ENCODE results near the gene RPS21. TPM values are rescaled to one million over a fixed set of nuclear protein-coding genes. Genes with fewer than 3 reads are reported as not detected.
A peak's percentile ranks its signal among the peaks of the same experiment; 100 is the strongest.

The RPS21 gene
- total RNA-seq (1,000 to 10,000 TPM in 8 of 9 donors, 100 to 1,000 TPM in 1; 725 to 4,794 (median 1,551) TPM), polyA plus RNA-seq (1,000 to 10,000 TPM in 2 of 3 donors, 100 to 1,000 TPM in 1; 438 to 3,024 (median 2,274) TPM)
- long read RNA-seq, donor 1, transcript RPS21-201 (6 exons, 344 nt) = major isoform, 523 of 711 reads
- long read RNA-seq, donor 1, transcript RPS21-205 (5 exons, 429 nt) = minor isoform, 7 of 711 reads
- long read RNA-seq, donor 1, partial matches to known transcripts = 141 of 711 reads
- long read RNA-seq, donor 1, other reads (novel, unspliced or antisense) = 38 of 711 reads
- long read RNA-seq, donor 2, transcript RPS21-201 (6 exons, 344 nt) = major isoform, 225 of 307 reads
- long read RNA-seq, donor 2, transcript RPS21-205 (5 exons, 429 nt) = minor isoform, 14 of 307 reads
- long read RNA-seq, donor 2, partial matches to known transcripts = 59 of 307 reads
- long read RNA-seq, donor 2, other reads (novel, unspliced or antisense) = 6 of 307 reads
- long read RNA-seq, donor 3, transcript RPS21-205 (5 exons, 429 nt) = minor isoform, 10 of 353 reads
- long read RNA-seq, donor 3, transcript RPS21-201 (6 exons, 344 nt) = major isoform, 200 of 353 reads
- long read RNA-seq, donor 3, partial matches to known transcripts = 120 of 353 reads
- long read RNA-seq, donor 3, other reads (novel, unspliced or antisense) = 21 of 353 reads
- long read RNA-seq, donor 4, transcript RPS21-201 (6 exons, 344 nt) = major isoform, 340 of 446 reads
- long read RNA-seq, donor 4, partial matches to known transcripts = 89 of 446 reads
- long read RNA-seq, donor 4, other reads (novel, unspliced or antisense) = 14 of 446 reads
- long read RNA-seq, donor 5, transcript RPS21-201 (6 exons, 344 nt) = major isoform, 243 of 262 reads
- long read RNA-seq, donor 5, partial matches to known transcripts = 12 of 262 reads
- long read RNA-seq, donor 5, other reads (novel, unspliced or antisense) = 3 of 262 reads
- long read RNA-seq, donor 6, transcript RPS21-201 (6 exons, 344 nt) = major isoform, 458 of 592 reads
- long read RNA-seq, donor 6, partial matches to known transcripts = 114 of 592 reads
- long read RNA-seq, donor 6, other reads (novel, unspliced or antisense) = 18 of 592 reads
- long read RNA-seq, donor 7, transcript RPS21-205 (5 exons, 429 nt) = minor isoform, 7 of 283 reads
- long read RNA-seq, donor 7, transcript RPS21-201 (6 exons, 344 nt) = major isoform, 190 of 283 reads
- long read RNA-seq, donor 7, partial matches to known transcripts = 74 of 283 reads
- long read RNA-seq, donor 7, other reads (novel, unspliced or antisense) = 10 of 283 reads
- long read RNA-seq, donor 8, transcript RPS21-201 (6 exons, 344 nt) = major isoform, 321 of 410 reads
- long read RNA-seq, donor 8, transcript RPS21-205 (5 exons, 429 nt) = minor isoform, 9 of 410 reads
- long read RNA-seq, donor 8, partial matches to known transcripts = 55 of 410 reads
- long read RNA-seq, donor 8, other reads (novel, unspliced or antisense) = 22 of 410 reads
- long read RNA-seq, donor 9, transcript RPS21-201 (6 exons, 344 nt) = major isoform, 202 of 345 reads
- long read RNA-seq, donor 9, partial matches to known transcripts = 134 of 345 reads
- long read RNA-seq, donor 9, other reads (novel, unspliced or antisense) = 8 of 345 reads
- long read RNA-seq, donor 10, transcript RPS21-201 (6 exons, 344 nt) = major isoform, 57 of 108 reads
- long read RNA-seq, donor 10, partial matches to known transcripts = 49 of 108 reads
- long read RNA-seq, donor 10, other reads (novel, unspliced or antisense) = 0 of 108 reads

DNA sequence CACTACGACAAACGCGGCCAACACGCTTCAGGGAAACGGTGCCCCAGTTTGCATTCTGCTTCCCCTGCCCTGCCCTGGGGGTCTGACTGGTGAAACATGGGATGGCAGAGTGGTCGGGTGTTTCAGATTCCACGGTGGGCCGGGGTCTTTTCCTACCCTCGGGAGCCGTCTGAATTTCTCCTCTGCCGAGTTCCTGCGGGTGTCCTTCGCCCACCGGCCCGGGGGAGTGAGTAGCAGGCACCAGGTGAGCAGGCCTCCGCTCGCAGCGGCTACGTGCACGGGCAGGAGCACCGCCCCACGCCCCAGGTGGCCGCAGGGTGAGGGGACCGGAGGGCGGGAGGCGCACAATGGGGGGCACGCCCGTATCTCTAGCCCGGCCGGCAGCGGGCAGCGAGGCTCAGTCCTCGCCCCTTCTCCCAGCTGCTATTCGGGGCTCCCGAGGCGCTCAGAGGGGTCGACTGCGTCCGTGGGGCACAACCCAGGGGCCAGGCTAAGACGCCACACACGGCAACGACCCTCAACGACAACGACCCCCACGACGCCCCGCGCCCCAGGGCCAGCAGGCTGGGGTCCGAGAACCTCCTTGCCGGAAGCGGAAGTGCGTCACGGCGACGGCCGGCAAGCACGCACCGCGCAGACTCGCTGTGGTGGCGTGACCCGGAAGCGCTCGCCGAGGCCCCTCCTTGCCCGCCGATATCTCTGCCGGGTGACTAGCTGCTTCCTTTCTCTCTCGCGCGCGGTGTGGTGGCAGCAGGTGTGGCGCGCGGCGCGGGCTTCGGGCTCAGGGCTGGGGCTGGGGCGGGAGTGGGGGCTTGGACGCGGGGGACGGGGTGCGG, at the start of gene RPS21:
Gene RPS21, plus strand, starts transcription at position 721 of the 836 bp plus-strand sequence. CDS start 236 bp downstream, outside the sequence.
- Histone ChIP-seq H3K4me1 (replicated peaks in 1 of 2) (peaks cover 17 to 30% of the 10 kb centered on the region in 2 donors), H3K36me3 (replicated peaks in 1 of 2) (peaks cover 0 to 22% of the 10 kb centered on the region in 2 donors), H3K27me3 (no peaks in the 10 kb centered on the region), H3K9me3 (replicated peaks in 1 of 3) (no peaks in the 10 kb centered on the region), H3K4me3 (peak within 1 kb of the TSS; percentile 80 to 97 (median 88)), H3K27ac (peak within 1 kb of the TSS; percentile 54 to 91 (median 87))
- WGBS, 4 donors = 0 to 1% (median 1%) methylated on average over 14 to 83 of the region's 83 CpGs
- peak; percentile 92 to 97 (median 95) for DNase-seq
- intact Hi-C loops (cut with DNase I) = loop anchor here in 1 of 2 donors (5.0 kb wide), 1 partner anchor 34 kb away; no protein-coding TSS in a partner anchor
- no peak for TF ChIP-seq CTCF (IDR thresholded peaks at IDR 0.05)
- TF ChIP-seq POLR2A (IDR thresholded peaks at IDR 0.05) = peak; percentile 43 to 80

- Histone ChIP-seq H3K36me3 (replicated peaks in 1 of 2) (peaks cover 0 to 41% of the 10 kb centered on the region in 2 donors), H3K27ac (no peak overlapping the region), H3K9me3 (replicated peaks in 1 of 3) (no peaks in the 10 kb centered on the region), H3K4me1 (replicated peaks in 1 of 2) (no peaks in the 10 kb centered on the region), H3K4me3 (no peak overlapping the region), H3K27me3 (no peaks in the 10 kb centered on the region)
- no peak for DNase-seq
- intact Hi-C loops (cut with DNase I) = no loop called here
- 80 to 86% (median 85%) methylated on average over 10 to 34 of the region's 34 CpGs for WGBS, 4 donors
- TF ChIP-seq CTCF (IDR thresholded peaks at IDR 0.05) = no peak
- no peak for TF ChIP-seq POLR2A (IDR thresholded peaks at IDR 0.05)
Measured at GRCh38 chr20:62337558-62338293, 49.2 kb upstream of the RPS21 start.

- Histone ChIP-seq H3K27me3 (no peaks in the 10 kb centered on the region), H3K27ac (no peak overlapping the region), H3K4me1 (replicated peaks in 1 of 2) (no peaks in the 10 kb centered on the region), H3K36me3 (replicated peaks in 1 of 2) (peaks cover 0 to 36% of the 10 kb centered on the region in 2 donors), H3K9me3 (replicated peaks in 1 of 3) (no peaks in the 10 kb centered on the region), H3K4me3 (no peak overlapping the region)
- intact Hi-C loops (cut with DNase I) = no loop called here
- DNase-seq = no peak
- 89 to 100% (median 94%) methylated on average over 4 to 16 of the region's 16 CpGs for WGBS, 4 donors
- TF ChIP-seq CTCF (IDR thresholded peaks at IDR 0.05) (no peak), POLR2A (IDR thresholded peaks at IDR 0.05) (no peak)
Measured at GRCh38 chr20:62338294-62338620, 48.6 kb upstream of the RPS21 start.

Data from adrenal gland (tissue), 19 donors.